ENCODE results near the gene MSH3.
"Not testable (repeated sequence)": the region's sequence is repeated elsewhere in the genome, so short reads cannot be mapped to it uniquely, and the experiment has no call there.

MSH3 gene

GRCh38 chr5:80864109-80864508 lies 209.7 kb downstream of the MSH3 start:
- no peak for DNase-seq

DNA sequence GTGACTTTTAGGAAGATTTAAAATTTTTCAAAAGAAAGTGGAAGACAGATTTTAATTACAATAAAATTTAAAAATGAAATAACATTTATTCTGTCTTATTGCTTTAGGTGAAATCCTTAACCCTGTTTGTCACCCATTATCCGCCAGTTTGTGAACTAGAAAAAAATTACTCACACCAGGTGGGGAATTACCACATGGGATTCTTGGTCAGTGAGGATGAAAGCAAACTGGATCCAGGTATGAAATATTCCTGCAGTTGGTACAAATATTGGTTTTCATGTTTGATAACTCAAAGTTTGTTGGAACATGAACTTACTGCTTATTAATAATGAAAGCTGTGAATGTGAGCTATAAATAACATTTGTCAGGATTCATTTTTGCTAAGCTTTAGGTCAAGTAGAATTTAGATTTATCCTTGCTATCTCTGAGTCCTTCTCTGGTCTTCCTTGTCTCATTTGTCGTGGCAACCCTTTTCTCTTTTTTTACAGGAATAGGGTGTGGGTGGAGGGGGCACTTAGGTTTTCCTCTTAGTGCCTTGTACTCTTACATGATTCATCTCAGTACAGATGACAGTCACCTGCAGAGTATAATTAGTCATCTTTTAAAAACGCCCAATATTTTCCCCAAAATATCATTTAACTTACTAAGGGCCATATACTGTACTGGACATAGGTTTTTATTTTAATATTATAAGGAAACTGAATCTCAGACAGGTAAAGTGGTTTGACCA lies 210.4 kb downstream of the MSH3 start:
- peak; percentile 16 for DNase-seq

- no peak for DNase-seq
These were observed 211.1 kb downstream of the MSH3 start for GRCh38 chr5:80865551-80865950.

DNA sequence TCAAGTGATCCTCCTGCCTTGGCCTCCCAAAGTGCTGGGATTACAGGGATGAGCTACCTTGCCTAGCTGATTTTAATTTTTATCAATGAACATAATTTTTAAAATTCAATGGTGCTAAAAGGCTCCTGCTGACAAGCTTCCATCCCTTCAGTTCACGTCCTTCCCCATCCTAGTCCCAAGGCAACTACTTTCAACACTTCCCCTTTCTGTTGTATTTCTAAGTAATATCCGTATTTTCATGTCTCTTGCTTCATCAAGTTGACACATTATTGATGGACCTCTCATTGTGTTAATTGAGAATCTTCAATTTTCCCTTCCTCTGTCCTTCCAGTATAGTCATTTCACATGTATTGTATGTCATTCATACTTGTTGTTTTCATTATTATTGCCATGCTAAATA lies 211.9 kb downstream of the MSH3 start:
- no peak for DNase-seq

- DNase-seq = no peak
These were observed 212.8 kb downstream of the MSH3 start for GRCh38 chr5:80867233-80867632.

DNA sequence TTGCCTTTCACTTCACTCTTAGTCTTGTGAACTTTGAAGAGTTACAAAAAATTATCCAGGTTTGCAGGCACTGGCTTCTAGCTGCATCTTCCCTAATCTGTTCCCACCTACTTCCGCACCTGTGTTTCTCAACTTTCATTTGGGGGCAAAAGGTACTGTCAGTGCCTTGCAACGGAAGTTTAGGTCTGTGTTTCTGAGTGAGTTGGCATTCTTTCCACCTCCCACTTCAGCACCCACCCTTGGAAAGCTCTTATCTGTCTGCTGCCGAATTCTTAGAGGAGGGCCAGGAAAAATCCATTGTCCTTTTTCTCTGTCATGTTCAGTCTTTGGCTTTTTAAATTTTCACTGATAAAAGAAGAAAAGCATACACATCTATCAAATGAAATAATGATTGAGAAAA lies 216.0 kb downstream of the MSH3 start:
- no peak for DNase-seq

DNA sequence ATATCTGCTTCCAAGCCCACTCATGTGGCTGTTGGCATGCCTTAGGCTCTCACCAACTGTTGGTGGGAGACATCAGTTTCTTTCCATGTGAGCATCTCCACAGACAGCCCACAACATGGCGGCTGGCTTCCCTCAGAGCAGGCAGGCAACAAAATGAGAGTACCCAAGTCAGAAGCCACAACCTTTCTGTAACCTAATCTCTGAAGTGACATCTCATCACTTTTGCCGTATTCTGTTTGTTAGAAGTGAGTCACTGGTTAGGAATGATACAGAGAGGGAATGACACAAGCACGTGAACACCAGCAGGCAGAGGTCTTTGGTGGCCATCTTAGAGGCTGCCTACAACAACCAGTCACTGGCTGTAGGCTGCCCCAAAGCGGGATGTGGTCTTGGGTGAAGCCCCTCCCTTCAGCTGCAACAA lies 217.1 kb downstream of the MSH3 start:
- DNase-seq = peak; percentile 69

DNA sequence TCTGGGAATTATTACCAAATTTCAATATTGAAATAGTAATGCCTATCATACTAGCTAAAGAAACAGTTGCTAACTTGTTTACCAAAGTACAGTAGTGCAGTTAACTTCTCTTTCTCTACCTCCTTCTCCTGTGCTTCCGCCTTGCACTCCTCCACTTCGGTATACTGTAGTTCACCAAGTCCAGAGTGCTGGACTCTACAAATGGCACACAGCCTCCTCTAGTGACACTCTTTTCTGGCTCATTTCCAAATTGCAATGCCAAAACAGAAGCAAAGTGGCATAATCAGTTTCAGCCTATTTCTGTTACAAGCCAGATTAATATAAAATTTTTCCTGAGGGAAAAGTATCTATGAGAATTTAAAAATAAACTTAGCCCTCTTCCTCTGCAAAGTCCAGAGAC lies 219.7 kb downstream of the MSH3 start:
- DNase-seq = no peak

GRCh38 chr5:80877592-80877991 lies 223.1 kb downstream of the MSH3 start:
- no peak for DNase-seq

- DNase-seq = no peak
These were observed 227.3 kb downstream of the MSH3 start for GRCh38 chr5:80881726-80882125.

- not testable (repeated sequence) for DNase-seq
These were observed 228.9 kb downstream of the MSH3 start for GRCh38 chr5:80883390-80883789.

GRCh38 chr5:80884086-80884813 lies 229.8 kb downstream of the MSH3 start:
- DNase-seq = no peak

DNA sequence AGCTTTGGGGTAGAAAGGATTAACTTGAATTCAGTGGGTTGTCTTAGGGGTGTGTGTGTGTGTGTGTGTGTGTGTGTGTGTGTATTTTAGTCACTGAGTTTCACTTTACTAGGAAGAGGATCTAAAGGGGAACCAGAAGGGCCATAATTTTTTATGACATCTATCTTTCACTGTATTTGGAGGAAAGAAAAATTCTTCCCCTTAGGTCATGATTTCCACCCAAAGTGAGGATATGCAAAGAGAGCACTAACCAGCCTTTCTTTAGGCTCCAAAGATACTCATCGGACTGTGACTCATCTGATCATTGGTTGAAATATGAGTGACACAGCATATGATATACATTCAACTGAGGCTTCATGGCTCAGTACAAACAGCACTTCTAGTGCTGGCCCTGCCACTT lies 230.5 kb downstream of the MSH3 start:
- peak; percentile 4 for DNase-seq

DNA sequence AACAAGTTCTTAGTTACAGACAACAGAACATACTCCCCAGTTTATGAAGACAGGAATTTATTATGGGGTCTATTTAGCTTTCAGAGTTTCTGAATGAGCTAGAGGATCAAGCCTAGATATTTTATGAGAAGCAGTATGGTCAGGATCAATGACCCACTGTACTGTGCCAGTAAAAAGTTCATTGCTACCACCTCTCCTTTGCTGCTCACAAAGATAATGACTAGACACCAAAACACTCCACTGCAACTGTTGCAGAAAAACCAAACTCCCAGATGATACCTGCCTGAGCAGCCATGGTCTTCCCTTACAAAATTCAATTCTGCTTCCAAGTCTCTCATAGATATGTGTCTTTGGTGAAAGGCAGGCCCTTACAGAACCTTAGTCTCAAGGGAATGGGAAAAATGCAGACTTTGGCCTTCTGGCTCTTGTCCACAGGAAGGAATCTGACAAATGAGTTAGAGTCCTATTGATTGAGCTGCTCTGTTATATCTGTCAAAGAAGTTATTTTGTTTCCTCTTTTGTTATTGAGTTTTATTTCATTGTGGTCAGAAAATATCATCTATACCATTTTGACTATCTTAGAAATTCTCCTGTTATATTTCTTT lies 231.0 kb downstream of the MSH3 start:
- DNase-seq = no peak

- no peak for DNase-seq
These were observed 239.6 kb downstream of the MSH3 start for GRCh38 chr5:80894083-80894482.

DNA sequence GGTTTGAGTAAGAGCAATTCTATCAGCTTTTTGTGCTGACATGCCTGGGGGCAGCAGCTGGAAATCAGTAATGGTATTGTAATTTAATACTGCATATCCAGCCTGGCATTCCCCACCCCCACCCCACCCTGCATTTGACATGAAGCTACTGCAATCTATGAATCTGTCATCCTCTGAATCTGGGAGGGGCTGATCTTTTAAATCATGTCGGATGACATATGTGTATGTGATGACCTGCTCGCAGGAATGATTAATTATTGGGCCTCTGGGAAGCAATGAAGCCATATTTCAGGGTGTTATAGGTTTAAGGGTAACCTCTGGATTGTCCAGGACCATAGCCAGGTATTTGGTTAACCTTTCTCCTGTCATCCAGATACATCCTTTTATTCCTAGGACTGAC lies 241.1 kb downstream of the MSH3 start:
- no peak for DNase-seq

GRCh38 chr5:80902624-80903023 lies 248.2 kb downstream of the MSH3 start:
- not testable (repeated sequence) for DNase-seq

- no peak for DNase-seq
These were observed 250.2 kb downstream of the MSH3 start for GRCh38 chr5:80904533-80905187.

DNA sequence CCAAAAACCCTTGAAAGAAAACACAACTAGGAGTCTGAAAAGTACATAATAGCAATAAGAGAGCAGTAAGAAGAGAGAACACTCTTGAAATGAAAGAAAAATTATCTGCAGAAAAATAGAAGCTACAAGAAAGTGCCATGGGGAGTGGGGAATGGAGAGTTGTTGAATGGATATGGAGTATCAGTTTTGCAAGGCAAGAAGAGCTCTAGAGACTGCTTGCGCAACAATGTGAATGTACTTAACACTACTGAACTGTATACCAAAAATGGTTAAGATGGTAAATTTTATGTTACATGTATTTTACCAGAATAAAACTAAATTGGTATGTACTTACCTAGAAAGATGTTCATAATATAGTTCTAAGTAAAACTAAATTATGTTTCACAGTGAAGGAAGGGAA lies 251.0 kb downstream of the MSH3 start:
- DNase-seq = no peak

GRCh38 chr5:80912479-80912878 lies 258.0 kb downstream of the MSH3 start:
- DNase-seq = no peak

DNA sequence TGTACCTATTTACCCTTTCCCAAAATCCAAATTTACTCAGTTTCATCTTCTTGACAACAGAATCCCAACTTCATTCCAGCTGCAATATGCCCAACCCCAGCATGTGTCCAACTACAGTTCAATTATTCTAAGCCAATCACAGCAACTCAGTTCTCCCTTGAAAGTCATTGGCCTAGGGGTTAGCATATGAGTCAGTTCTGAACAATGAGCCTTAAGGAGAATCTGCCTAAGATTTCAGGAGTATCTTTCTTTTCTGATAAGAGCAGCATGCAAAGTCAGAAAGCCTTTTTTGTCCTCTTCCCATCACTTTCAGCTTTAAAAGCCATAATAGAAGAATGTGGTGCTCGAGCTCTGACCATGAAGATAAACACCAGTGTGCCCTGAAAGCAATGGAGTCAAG lies 261.3 kb downstream of the MSH3 start:
- no peak for DNase-seq

GRCh38 chr5:80916676-80917075 lies 262.2 kb downstream of the MSH3 start:
- DNase-seq = no peak

- DNase-seq = no peak
These were observed 263.2 kb downstream of the MSH3 start for GRCh38 chr5:80917631-80918030.
